ENCODE measurements around the gene GLP1R.

- TF ChIP-seq, protein P1, sequence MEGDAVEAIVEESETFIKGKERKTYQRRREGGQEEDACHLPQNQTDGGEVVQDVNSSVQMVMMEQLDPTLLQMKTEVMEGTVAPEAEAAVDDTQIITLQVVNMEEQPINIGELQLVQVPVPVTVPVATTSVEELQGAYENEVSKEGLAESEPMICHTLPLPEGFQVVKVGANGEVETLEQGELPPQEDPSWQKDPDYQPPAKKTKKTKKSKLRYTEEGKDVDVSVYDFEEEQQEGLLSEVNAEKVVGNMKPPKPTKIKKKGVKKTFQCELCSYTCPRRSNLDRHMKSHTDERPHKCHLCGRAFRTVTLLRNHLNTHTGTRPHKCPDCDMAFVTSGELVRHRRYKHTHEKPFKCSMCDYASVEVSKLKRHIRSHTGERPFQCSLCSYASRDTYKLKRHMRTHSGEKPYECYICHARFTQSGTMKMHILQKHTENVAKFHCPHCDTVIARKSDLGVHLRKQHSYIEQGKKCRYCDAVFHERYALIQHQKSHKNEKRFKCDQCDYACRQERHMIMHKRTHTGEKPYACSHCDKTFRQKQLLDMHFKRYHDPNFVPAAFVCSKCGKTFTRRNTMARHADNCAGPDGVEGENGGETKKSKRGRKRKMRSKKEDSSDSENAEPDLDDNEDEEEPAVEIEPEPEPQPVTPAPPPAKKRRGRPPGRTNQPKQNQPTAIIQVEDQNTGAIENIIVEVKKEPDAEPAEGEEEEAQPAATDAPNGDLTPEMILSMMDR (IDR thresholded peaks at IDR 0.05): no peak
- no peak for TF ChIP-seq POLR2A (IDR thresholded peaks at IDR 0.05)
Observed at GRCh38 chr6:39021779-39022178, 26.8 kb upstream of the GLP1R start.
